MM.1S (cell line): ENCODE measurements around the gene CNFN.

Experiments used
- EZH2 ChIP-seq: fragments of 300-600 bp; sonication (generic); optimal IDR thresholded peaks from 2 replicates; pipeline ENCODE3; 2017; ENCODE audit warnings: low read depth, mild to moderate bottlenecking, antibody characterized with exemption, low read length, mixed read lengths
- TF ChIP-seq, protein P1 (sequence below): fragments of 300-600 bp; sonication (generic); IDR thresholded peaks from 2 replicates; pipeline ENCODE4 v1.5.1; 2016; ENCODE audit warnings: antibody characterized with exemption, low read length, mixed read lengths

- TF ChIP-seq EZH2, result no peak
- TF ChIP-seq, protein P1, sequence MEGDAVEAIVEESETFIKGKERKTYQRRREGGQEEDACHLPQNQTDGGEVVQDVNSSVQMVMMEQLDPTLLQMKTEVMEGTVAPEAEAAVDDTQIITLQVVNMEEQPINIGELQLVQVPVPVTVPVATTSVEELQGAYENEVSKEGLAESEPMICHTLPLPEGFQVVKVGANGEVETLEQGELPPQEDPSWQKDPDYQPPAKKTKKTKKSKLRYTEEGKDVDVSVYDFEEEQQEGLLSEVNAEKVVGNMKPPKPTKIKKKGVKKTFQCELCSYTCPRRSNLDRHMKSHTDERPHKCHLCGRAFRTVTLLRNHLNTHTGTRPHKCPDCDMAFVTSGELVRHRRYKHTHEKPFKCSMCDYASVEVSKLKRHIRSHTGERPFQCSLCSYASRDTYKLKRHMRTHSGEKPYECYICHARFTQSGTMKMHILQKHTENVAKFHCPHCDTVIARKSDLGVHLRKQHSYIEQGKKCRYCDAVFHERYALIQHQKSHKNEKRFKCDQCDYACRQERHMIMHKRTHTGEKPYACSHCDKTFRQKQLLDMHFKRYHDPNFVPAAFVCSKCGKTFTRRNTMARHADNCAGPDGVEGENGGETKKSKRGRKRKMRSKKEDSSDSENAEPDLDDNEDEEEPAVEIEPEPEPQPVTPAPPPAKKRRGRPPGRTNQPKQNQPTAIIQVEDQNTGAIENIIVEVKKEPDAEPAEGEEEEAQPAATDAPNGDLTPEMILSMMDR, result no peak
These were observed 32.8 kb downstream of the CNFN start for GRCh38 chr19:42357290-42357689.
